ENCODE results near the gene BTG4.

The BTG4 gene

GRCh38 chr11:111537336-111537860 is 25.2 kb upstream of the BTG4 start:
- DNase-seq (ENCODE audit: low read depth, low spot score): no peak

- DNase-seq (ENCODE audit: low read depth, low spot score): no peak
Measured at GRCh38 chr11:111535281-111535680, 23.1 kb upstream of the BTG4 start.

GRCh38 chr11:111532365-111532709 is 20.2 kb upstream of the BTG4 start:
- DNase-seq (ENCODE audit: low read depth, low spot score): no peak

GRCh38 chr11:111531687-111532364 is 19.6 kb upstream of the BTG4 start:
- peak; percentile 58 for DNase-seq (ENCODE audit: low read depth, low spot score)

GRCh38 chr11:111531136-111531535 is 18.9 kb upstream of the BTG4 start:
- DNase-seq (ENCODE audit: low read depth, low spot score): no peak

GRCh38 chr11:111530091-111530490 is 17.9 kb upstream of the BTG4 start:
- no peak for DNase-seq (ENCODE audit: low read depth, low spot score)

GRCh38 chr11:111528557-111528956 is 16.4 kb upstream of the BTG4 start:
- no peak for DNase-seq (ENCODE audit: low read depth, low spot score)

GRCh38 chr11:111527279-111527678 is 15.1 kb upstream of the BTG4 start:
- DNase-seq (ENCODE audit: low read depth, low spot score): no peak

GRCh38 chr11:111526501-111526900 is 14.3 kb upstream of the BTG4 start:
- peak; percentile 30 for DNase-seq (ENCODE audit: low read depth, low spot score)

GRCh38 chr11:111525456-111525855 is 13.3 kb upstream of the BTG4 start:
- no peak for DNase-seq (ENCODE audit: low read depth, low spot score)

- no peak for DNase-seq (ENCODE audit: low read depth, low spot score)
Measured at GRCh38 chr11:111524056-111524455, 11.9 kb upstream of the BTG4 start.

GRCh38 chr11:111523343-111523742 is 11.2 kb upstream of the BTG4 start:
- no peak for DNase-seq (ENCODE audit: low read depth, low spot score)

- DNase-seq (ENCODE audit: low read depth, low spot score): no peak
Measured at GRCh38 chr11:111522426-111522825, 10.2 kb upstream of the BTG4 start.

GRCh38 chr11:111521135-111521534 is 8.9 kb upstream of the BTG4 start:
- no peak for DNase-seq (ENCODE audit: low read depth, low spot score)

- no peak for DNase-seq (ENCODE audit: low read depth, low spot score)
Measured at GRCh38 chr11:111520560-111520959, 8.4 kb upstream of the BTG4 start.

GRCh38 chr11:111518668-111519067 is 6.5 kb upstream of the BTG4 start:
- no peak for DNase-seq (ENCODE audit: low read depth, low spot score)

- no peak for DNase-seq (ENCODE audit: low read depth, low spot score)
Measured at GRCh38 chr11:111515591-111515990, 3.4 kb upstream of the BTG4 start.

GRCh38 chr11:111514216-111515031 is 2.2 kb upstream of the BTG4 start, which contains the start of gene HOATZ:
TSS of gene HOATZ (plus strand) at chr11:111514778. CDS start at chr11:111514785, 7 bp downstream.
- no peak for DNase-seq (ENCODE audit: low read depth, low spot score)

GRCh38 chr11:111513240-111513605 is 1.0 kb upstream of the BTG4 start:
- no peak for DNase-seq (ENCODE audit: low read depth, low spot score)

- no peak for DNase-seq (ENCODE audit: low read depth, low spot score)
Measured at GRCh38 chr11:111510311-111510710, 1.9 kb downstream of the BTG4 start.

GRCh38 chr11:111502611-111503010 is 9.6 kb downstream of the BTG4 start:
- no peak for DNase-seq (ENCODE audit: low read depth, low spot score)

- no peak for DNase-seq (ENCODE audit: low read depth, low spot score)
Measured at GRCh38 chr11:111500481-111500880, 11.7 kb downstream of the BTG4 start.

GRCh38 chr11:111499483-111499882 is 12.7 kb downstream of the BTG4 start:
- DNase-seq (ENCODE audit: low read depth, low spot score): no peak

All from activated naive CD8-positive, alpha-beta T cell treated with anti-CD3 and anti-CD28 coated beads, Interleukin-2, amount 50 U/mL, for 16 hours (primary cell).